HG02759 (cell line): ENCODE measurements around the gene HAVCR2.
A peak's percentile ranks its signal among the peaks of the same experiment; 100 is the strongest.

Experiments
- ATAC-seq: cut with Tn5 transposase; IDR thresholded peaks from one replicate; pipeline ENCODE4 v1.9.1; 2021; ENCODE audit warnings: mild to moderate bottlenecking, moderate library complexity; ENCODE audit not compliant: unreplicated experiment

HAVCR2 gene

GRCh38 chr5:157108976-157109375 is at the start of gene HAVCR2:
HAVCR2 (minus strand) TSS chr5:157109044; CDS start chr5:157108983, 61 bp downstream.
- ATAC-seq: peak; percentile 77

- ATAC-seq: no peak
These were observed 48.5 kb upstream of the HAVCR2 start for GRCh38 chr5:157157293-157157891.

- no peak for ATAC-seq
These were observed 46.5 kb upstream of the HAVCR2 start for GRCh38 chr5:157155297-157155696.

- no peak for ATAC-seq
These were observed 42.2 kb upstream of the HAVCR2 start for GRCh38 chr5:157150995-157151394.

GRCh38 chr5:157148734-157149615 is 40.1 kb upstream of the HAVCR2 start:
- peak; percentile 77 for ATAC-seq

GRCh38 chr5:157143127-157143971 is 34.5 kb upstream of the HAVCR2 start:
- peak; percentile 45 for ATAC-seq

- ATAC-seq: peak; percentile 100
These were observed 33.7 kb upstream of the HAVCR2 start, which contains the start of gene MED7 for GRCh38 chr5:157142317-157143126. MED7 (minus strand) TSS chr5:157142865; CDS start chr5:157139431, 3,434 bp downstream.

- no peak for ATAC-seq
These were observed 28.8 kb upstream of the HAVCR2 start for GRCh38 chr5:157137691-157138090.

GRCh38 chr5:157132281-157132612 is 23.4 kb upstream of the HAVCR2 start:
- no peak for ATAC-seq

GRCh38 chr5:157130925-157131324 is 22.1 kb upstream of the HAVCR2 start:
- ATAC-seq: no peak

GRCh38 chr5:157121709-157122108 is 12.9 kb upstream of the HAVCR2 start:
- ATAC-seq: no peak

- no peak for ATAC-seq
These were observed 11.3 kb upstream of the HAVCR2 start for GRCh38 chr5:157120102-157120501.

- ATAC-seq: no peak
These were observed 7.7 kb upstream of the HAVCR2 start for GRCh38 chr5:157116483-157116954.

- ATAC-seq: no peak
These were observed 6.7 kb upstream of the HAVCR2 start for GRCh38 chr5:157115502-157115901.

GRCh38 chr5:157115012-157115411 is 6.2 kb upstream of the HAVCR2 start:
- no peak for ATAC-seq

GRCh38 chr5:157113002-157113401 is 4.2 kb upstream of the HAVCR2 start:
- ATAC-seq: no peak

GRCh38 chr5:157109744-157110143 is 900 bp upstream of the HAVCR2 start:
- ATAC-seq: peak; percentile 73

GRCh38 chr5:157107508-157107907 is 1.3 kb downstream of the HAVCR2 start:
- ATAC-seq: no peak

- no peak for ATAC-seq
These were observed 2.0 kb downstream of the HAVCR2 start for GRCh38 chr5:157106630-157107461.
